Superior temporal gyrus (tissue), 1 donor: ENCODE measurements around the gene PDX1.

Experiments used
- DNase-seq: peaks from one replicate; pipeline ENCODE4 v3.0.0-alpha.2; 2016; ENCODE audit errors: extremely low spot score

Gene PDX1

DNA sequence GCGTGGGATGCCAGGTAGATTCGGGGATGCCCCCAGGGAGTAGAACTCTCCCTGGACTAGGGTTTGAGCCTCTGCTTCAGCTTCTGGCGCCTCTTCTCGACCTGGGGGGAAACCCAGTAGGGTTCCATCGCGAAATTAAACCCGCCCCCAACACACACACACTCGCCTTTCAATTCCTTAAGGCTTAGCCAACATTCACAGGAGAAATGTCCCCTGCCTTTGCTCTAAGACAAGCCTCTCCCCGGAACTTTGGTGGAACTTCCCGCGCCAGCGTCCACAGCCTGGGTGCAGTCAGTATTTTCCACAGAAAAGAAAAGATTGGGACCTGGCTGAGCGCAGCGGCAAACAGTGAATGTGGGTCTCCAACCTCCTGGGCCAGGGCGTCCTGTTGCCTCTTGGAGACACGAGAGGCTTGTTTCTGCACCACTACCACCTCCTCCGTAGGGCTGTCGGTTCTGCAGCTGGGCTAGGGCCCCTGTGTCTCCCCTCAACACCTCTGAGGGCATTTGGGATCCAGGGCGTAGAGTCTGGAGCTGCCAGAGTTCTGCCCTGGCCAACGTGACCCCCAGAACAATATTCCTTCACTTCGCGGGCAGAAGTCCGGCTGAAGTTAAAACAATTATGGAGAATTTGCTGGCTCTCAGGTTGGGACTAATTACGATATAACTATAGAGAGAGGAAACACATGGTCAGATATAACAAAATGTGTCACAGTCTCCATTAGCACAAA, 3.2 kb downstream of the PDX1 start:
- DNase-seq, result no peak

DNA sequence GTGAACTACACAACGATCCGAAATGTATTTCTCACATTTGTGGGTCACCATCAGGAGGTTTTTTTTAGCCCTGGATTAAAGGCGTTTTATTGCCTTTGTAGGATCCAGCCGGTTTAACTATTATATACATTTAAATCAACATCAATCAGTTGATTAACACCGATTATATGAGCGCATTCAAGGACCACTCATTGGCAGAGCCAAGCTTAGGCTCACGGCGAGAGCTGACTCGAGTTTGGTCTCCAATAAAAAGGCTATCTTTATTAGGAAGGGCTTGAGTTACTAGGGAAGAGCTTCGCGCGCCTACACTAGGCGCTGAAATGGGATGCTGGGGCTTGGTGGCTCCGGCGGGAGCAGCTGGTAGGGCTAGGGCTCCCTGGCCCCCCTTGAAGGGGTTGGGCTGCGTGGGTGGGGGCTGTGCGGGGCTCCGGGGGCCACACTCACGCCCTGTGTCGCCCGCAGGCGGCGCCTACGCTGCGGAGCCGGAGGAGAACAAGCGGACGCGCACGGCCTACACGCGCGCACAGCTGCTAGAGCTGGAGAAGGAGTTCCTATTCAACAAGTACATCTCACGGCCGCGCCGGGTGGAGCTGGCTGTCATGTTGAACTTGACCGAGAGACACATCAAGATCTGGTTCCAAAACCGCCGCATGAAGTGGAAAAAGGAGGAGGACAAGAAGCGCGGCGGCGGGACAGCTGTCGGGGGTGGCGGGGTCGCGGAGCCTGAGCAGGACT, 4.2 kb downstream of the PDX1 start:
- DNase-seq, result no peak

- no peak for DNase-seq
These were observed 4.8 kb downstream of the PDX1 start for GRCh38 chr13:27924529-27925141.

DNA sequence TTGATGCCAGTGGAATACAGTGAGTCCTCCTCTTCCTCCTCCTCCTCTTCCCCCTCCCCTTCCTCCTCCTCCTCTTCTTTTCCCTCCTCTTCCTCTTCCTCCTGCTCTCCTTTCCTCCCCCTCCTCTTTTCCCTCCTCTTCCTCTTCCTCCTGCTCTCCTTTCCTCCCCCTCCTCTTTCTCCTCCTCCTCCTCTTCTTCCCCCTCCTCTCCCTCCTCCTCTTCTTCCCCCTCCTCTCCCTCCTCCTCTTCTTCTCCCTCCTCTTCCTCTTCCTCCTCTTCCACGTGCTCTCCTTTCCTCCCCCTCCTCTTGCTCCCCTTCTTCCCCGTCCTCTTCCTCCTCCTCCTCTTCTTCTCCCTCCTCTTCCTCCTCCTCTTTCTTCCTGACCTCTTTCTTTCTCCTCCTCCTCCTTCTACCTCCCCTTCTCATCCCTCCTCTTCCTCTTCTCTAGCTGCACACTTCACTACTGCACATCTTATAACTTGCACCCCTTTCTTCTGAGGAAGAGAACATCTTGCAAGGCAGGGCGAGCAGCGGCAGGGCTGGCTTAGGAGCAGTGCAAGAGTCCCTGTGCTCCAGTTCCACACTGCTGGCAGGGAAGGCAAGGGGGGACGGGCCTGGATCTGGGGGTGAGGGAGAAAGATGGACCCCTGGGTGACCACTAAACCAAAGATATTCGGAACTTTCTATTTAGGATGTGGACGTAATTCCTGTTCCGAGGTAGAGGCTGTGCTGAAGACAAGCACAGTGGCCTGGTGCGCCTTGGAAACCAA, 5.6 kb downstream of the PDX1 start:
- DNase-seq, result no peak

DNA sequence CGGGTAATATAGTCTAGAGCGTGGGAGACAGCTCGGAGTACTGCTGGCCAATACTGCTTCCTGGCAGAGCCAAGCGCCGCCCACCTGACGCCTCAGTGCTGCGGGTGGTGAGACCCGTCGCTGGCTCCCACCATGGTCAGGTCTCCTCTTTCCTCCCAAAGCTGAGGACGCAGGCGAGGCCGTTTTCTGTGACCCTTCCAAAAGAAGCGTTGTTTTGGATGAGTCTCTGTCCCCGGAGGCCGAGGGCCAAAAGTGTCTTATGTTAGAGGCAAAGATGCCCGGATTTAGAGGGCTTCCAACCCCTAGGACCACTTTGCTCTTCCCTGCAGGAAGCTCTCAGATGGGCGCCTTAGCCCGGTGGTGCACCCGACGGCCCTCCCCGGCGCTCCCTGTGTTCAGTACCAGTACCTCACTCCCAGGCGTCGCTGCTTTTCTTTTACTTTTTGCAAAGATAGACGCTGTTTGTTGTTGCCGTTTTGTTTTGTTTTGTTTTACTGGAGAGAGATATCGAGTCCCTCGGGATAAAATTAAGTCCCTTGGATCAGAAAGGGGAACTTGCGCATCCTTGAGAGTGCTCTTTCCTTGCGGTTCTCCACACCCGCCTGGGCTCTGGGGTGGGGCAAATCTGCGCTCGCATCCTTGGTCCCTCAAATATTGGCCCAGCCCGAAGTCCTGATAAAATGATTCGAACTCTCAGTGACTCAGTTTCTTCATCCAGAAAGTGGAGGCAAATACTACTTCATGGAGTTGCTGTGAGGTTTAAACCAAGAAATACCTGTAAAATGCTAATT, 7.0 kb downstream of the PDX1 start:
- no peak for DNase-seq

- no peak for DNase-seq
These were observed 7.9 kb downstream of the PDX1 start for GRCh38 chr13:27927444-27928352.

GRCh38 chr13:27928353-27928804, 8.6 kb downstream of the PDX1 start:
- DNase-seq, result no peak

DNA sequence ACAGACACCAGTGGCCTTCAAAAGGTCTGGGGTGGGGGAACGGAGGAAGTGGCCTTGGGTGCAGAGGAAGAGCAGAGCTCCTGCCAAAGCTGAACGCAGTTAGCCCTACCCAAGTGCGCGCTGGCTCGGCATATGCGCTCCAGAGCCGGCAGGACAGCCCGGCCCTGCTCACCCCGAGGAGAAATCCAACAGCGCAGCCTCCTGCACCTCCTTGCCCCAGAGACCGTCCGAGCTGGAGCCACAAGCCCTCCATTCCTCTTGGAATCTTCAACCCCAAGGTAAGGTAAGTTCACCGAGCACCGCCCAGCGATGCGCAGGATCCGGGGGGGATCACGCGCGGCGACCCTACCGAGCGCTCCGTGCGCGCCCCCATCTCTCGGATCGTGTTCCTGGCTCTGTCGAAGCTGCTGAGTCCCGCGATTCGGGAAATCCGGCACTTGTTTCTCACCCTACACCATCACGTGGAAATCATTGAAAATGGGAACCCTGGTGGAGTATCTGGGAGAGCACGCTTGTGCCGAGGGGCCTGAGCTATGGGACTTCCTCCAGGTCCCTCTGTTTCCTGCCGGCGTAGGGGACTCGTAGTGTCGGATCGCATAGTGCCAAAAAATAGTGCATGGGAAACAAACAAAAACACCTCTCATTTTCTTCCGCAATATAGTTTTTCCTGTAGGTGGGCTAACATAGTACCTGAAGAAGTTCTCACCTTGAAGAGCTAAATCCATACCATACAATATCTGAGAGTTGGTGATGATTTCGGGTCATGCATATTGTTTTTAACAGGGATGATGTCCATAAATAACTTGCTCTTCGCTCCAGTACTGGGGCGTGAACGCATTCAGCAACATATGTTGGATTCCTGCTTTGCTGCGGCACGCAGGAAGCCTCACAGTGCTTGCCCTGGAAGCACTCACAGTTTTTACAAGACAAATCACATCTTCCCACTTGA, 9.3 kb downstream of the PDX1 start:
- no peak for DNase-seq

GRCh38 chr13:27929868-27930267, 10.1 kb downstream of the PDX1 start:
- no peak for DNase-seq

GRCh38 chr13:27933118-27933517, 13.3 kb downstream of the PDX1 start:
- no peak for DNase-seq

GRCh38 chr13:27933580-27934328, 14.0 kb downstream of the PDX1 start:
- no peak for DNase-seq

GRCh38 chr13:27942972-27943371, 23.2 kb downstream of the PDX1 start:
- no peak for DNase-seq

DNA sequence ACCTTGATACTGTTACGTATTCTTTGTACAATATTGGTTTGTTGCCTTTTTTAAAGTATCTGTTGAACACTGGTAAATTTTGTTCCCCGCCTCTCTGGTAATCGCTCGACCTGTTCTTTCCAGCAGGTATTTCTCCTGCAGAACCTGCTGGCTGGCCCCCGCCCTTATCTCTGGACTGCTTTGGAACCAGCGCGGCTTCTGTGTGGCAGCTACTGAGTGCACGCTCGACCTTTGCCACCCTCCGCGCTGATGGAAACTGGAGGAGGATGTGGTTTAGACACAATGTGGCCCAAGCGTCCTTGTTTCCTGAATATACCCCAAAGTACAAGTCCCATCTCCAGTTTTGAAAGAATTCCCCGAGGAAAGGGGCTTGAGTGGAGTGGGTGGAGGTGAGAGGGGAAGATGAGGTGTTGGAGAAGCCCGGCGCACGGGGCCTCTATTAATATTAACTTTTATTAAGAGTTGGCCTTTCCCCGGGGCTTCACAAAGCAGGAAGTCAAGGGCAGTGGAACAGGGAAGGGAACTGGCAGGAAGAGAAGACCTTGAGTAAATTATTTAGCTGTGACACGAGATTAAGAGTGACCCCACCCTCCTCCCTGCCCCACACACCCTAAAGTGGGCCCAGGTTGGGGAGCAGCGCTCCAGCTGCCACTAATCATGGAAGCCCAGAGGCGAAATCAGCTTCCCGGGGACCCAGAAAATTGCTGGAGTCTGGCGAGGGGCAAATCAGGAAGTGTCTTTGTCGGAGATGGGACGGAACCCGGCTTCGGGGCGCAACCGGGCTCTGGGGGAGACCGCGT, 33.3 kb downstream of the PDX1 start:
- DNase-seq, result no peak

DNA sequence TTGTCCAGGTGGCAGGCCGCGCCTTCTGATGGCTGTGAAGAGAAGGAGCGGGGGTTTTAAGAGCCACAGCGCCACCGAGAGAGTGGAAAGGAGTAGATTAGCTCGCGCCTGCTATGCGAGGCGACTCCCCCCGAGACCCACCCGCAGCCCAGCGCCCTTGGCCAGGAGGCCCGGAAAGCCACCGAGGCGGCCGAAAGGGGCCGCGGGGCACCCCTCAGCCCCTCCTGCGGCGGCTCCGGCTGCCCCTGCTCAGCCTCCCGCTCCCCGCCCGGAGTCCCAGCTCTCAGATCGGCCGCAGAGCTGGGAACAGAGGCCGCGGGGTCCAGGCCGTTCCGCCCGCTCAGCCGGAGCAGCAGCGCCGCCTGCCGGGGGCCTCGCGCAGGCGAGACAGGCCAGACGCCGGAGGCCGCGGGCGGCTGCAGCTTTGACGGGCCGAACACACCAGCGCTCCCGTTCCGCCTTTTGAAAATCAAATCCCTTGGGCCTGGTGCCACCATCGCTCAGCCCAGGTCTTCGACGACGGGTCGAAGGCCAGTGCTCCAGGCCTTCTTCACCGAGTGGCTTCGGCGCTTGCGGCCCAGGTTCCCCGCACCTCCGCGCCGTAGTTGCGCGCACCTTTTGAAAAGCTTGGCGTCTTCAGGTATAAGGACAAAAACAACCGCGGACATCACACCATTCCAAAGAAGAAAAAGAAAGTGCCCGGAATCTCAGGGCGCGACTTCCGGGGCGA, 34.0 kb downstream of the PDX1 start:
- DNase-seq, result peak; percentile 34

- no peak for DNase-seq
These were observed 34.6 kb downstream of the PDX1 start for GRCh38 chr13:27954406-27954851.

GRCh38 chr13:27955014-27955591, 35.3 kb downstream of the PDX1 start:
- no peak for DNase-seq
